Activated CD4-positive, alpha-beta T cell treated with anti-CD3 and anti-CD28 coated beads for 36 hours (primary cell): ENCODE measurements around the gene CFAP210. TPM values are rescaled to one million over a fixed set of nuclear protein-coding genes. Genes with fewer than 3 reads are reported as not detected.
"Not testable (repeated sequence)": the region's sequence is repeated elsewhere in the genome, so short reads cannot be mapped to it uniquely, and the experiment has no call there.

Source experiments
- ATAC-seq: fragments of 200-7000 bp; cut with Tn5 transposase; one replicate; pipeline ENCODE4 v1.10.0; 2021; ENCODE audit warnings: mild to moderate bottlenecking, moderate library complexity
- CTCF ChIA-PET: fragments of 350-600 bp; sonication (Branson Sonifier 250); formaldehyde crosslinking; loops from one replicate; lab custom pipeline; 2021; ENCODE audit warnings: antibody characterized with exemption; lab: Charles Lee
- POLR2A ChIA-PET: fragments of 350-600 bp; sonication (Branson Sonifier 250); formaldehyde crosslinking; loops from one replicate; lab custom pipeline; 2021; ENCODE audit warnings: antibody characterized with exemption, inconsistent platforms; lab: Charles Lee
- DNase-seq: peaks from one replicate; pipeline ENCODE4 v3.0.0-alpha.2; 2020
- H3K27ac Mint-ChIP-seq: one replicate; pipeline ENCODE4 v1.8.0; 2021; ENCODE audit warnings: mixed read lengths
- H3K27me3 Mint-ChIP-seq: one replicate; pipeline ENCODE4 v1.8.0; 2021; ENCODE audit warnings: mixed read lengths
- H3K36me3 Mint-ChIP-seq: one replicate; pipeline ENCODE4 v1.8.0; 2021; ENCODE audit warnings: low read depth, mixed read lengths
- H3K4me1 Mint-ChIP-seq: one replicate; pipeline ENCODE4 v1.8.0; 2021; ENCODE audit warnings: mixed read lengths
- H3K4me3 Mint-ChIP-seq: one replicate; pipeline ENCODE4 v1.8.0; 2021; ENCODE audit warnings: mild to moderate bottlenecking, moderate library complexity, mixed read lengths
- H3K9me3 Mint-ChIP-seq: one replicate; pipeline ENCODE4 v1.8.0; 2021; ENCODE audit warnings: low read depth, mixed read lengths
- intact Hi-C, 2 experiments: fragments of 100-400 bp; cut with DNase I in 1 of 2; cut with micrococcal nuclease in 1 of 2; formaldehyde crosslinking; loops; one replicate each; pipeline versions ENCODE4 v1.14.2 to v1.15.1; 2022 to 2024; cut with DNase I, micrococcal nuclease
- total RNA-seq, 2 experiments: library from RNA; stranded (reverse); gene quantifications; one replicate each; pipeline ENCODE4 v1.2.3, GENCODE V29; 2021

The CFAP210 gene
- total RNA-seq, 2 experiments from 2014 or later, result 0.23 TPM; not detected in 1

- ATAC-seq (no peak), DNase-seq (no peak)
- H3K4me3 Mint-ChIP-seq, result no peak overlapping the region
- CTCF ChIA-PET, result interaction anchor here (0.5 to 1.1 kb wide), 2 partner anchors 8 to 658 kb away, joined by 3 read pairs; no protein-coding TSS in a partner anchor
- intact Hi-C loops, result no loop called here
- no peaks in the 10 kb centered on the region for H3K36me3 Mint-ChIP-seq
- no peak overlapping the region for H3K27ac Mint-ChIP-seq
- H3K4me1 Mint-ChIP-seq, result no peaks in the 10 kb centered on the region
- H3K9me3 Mint-ChIP-seq, result no peaks in the 10 kb centered on the region
- POLR2A ChIA-PET, result no interaction called here
- H3K27me3 Mint-ChIP-seq, result no peaks in the 10 kb centered on the region
These were observed 17.7 kb upstream of the CFAP210 start for GRCh38 chr2:169711751-169712509.

- intact Hi-C loops, result no loop called here
- DNase-seq, result no peak
- ChIA-PET CTCF (no interaction called here), POLR2A (no interaction called here)
- Mint-ChIP-seq H3K9me3 (no peaks in the 10 kb centered on the region), H3K4me3 (no peak overlapping the region), H3K27ac (no peak overlapping the region), H3K27me3 (no peaks in the 10 kb centered on the region), H3K4me1 (no peaks in the 10 kb centered on the region), H3K36me3 (no peaks in the 10 kb centered on the region)
- no peak for ATAC-seq
These were observed 15.8 kb upstream of the CFAP210 start for GRCh38 chr2:169709981-169710380.

- Mint-ChIP-seq H3K9me3 (no peaks in the 10 kb centered on the region), H3K4me3 (no peak overlapping the region), H3K36me3 (no peaks in the 10 kb centered on the region), H3K27ac (no peak overlapping the region), H3K27me3 (no peaks in the 10 kb centered on the region), H3K4me1 (no peaks in the 10 kb centered on the region)
- CTCF ChIA-PET, result no interaction called here
- POLR2A ChIA-PET, result no interaction called here
- ATAC-seq (no peak), DNase-seq (no peak)
- intact Hi-C loops, result no loop called here
These were observed 15.1 kb upstream of the CFAP210 start for GRCh38 chr2:169709331-169709730.

GRCh38 chr2:169707626-169708025 lies 13.4 kb upstream of the CFAP210 start:
- CTCF ChIA-PET, result no interaction called here

GRCh38 chr2:169705927-169706326 lies 11.7 kb upstream of the CFAP210 start:
- Mint-ChIP-seq H3K36me3 (peaks cover 1% of the 10 kb centered on the region), H3K4me1 (no peaks in the 10 kb centered on the region), H3K4me3 (no peak overlapping the region), H3K27ac (no peak overlapping the region), H3K9me3 (no peaks in the 10 kb centered on the region), H3K27me3 (no peaks in the 10 kb centered on the region)
- ATAC-seq, result no peak
- POLR2A ChIA-PET, result no interaction called here
- CTCF ChIA-PET, result interaction anchor here (0.5 to 0.9 kb wide), 2 partner anchors 22 to 411 kb away, joined by 3 to 4 read pairs; no protein-coding TSS in a partner anchor
- intact Hi-C loops, result no loop called here
- no peak for DNase-seq

More at GRCh38 chr2:169707626-169708025, 13.4 kb upstream of the CFAP210 start:
- POLR2A ChIA-PET, result no interaction called here
- intact Hi-C loops, result no loop called here
- no peak overlapping the region for H3K4me3 Mint-ChIP-seq
- no peaks in the 10 kb centered on the region for H3K36me3 Mint-ChIP-seq
- ATAC-seq (no peak), DNase-seq (no peak)
- H3K27ac Mint-ChIP-seq, result no peak overlapping the region
- H3K27me3 Mint-ChIP-seq, result no peaks in the 10 kb centered on the region
- H3K9me3 Mint-ChIP-seq, result no peaks in the 10 kb centered on the region
- H3K4me1 Mint-ChIP-seq, result no peaks in the 10 kb centered on the region

GRCh38 chr2:169704160-169704708 lies 10.0 kb upstream of the CFAP210 start:
- no peaks in the 10 kb centered on the region for H3K4me1 Mint-ChIP-seq
- no peak overlapping the region for H3K27ac Mint-ChIP-seq
- ChIA-PET CTCF (interaction anchor here (1.6 kb wide), 1 partner anchor 8 kb away, joined by 3 read pairs; no protein-coding TSS in a partner anchor), POLR2A (no interaction called here)
- no peaks in the 10 kb centered on the region for H3K27me3 Mint-ChIP-seq
- DNase-seq (no peak), ATAC-seq (no peak)
- no peak overlapping the region for H3K4me3 Mint-ChIP-seq
- H3K36me3 Mint-ChIP-seq, result peaks cover 10% of the 10 kb centered on the region
- intact Hi-C loops, result no loop called here
- no peaks in the 10 kb centered on the region for H3K9me3 Mint-ChIP-seq

- POLR2A ChIA-PET, result no interaction called here
- ATAC-seq (no peak), DNase-seq (no peak)
- intact Hi-C loops, result no loop called here
- peaks cover 14% of the 10 kb centered on the region for H3K36me3 Mint-ChIP-seq
- H3K4me3 Mint-ChIP-seq, result no peak overlapping the region
- CTCF ChIA-PET, result interaction anchor here (0.8 to 1.6 kb wide), 4 partner anchors 9 to 172 kb away, joined by 3 to 4 read pairs (median 3); no protein-coding TSS in a partner anchor
- no peaks in the 10 kb centered on the region for H3K4me1 Mint-ChIP-seq
- H3K27ac Mint-ChIP-seq, result no peak overlapping the region
- no peaks in the 10 kb centered on the region for H3K9me3 Mint-ChIP-seq
- H3K27me3 Mint-ChIP-seq, result no peaks in the 10 kb centered on the region
These were observed 8.8 kb upstream of the CFAP210 start for GRCh38 chr2:169702996-169703395.

- DNase-seq, H3K27me3 Mint-ChIP-seq, H3K4me3 Mint-ChIP-seq, H3K27ac Mint-ChIP-seq, H3K4me1 Mint-ChIP-seq, H3K9me3 Mint-ChIP-seq, ATAC-seq, intact Hi-C loops: not testable (repeated sequence)
- ChIA-PET CTCF (interaction anchor here (1.0 to 1.3 kb wide), 4 partner anchors 9 to 133 kb away, joined by 3 to 7 read pairs (median 4); no protein-coding TSS in a partner anchor), POLR2A (interaction anchor here (0.6 kb wide), 1 partner anchor 8 kb away, joined by 3 read pairs; no protein-coding TSS in a partner anchor)
- peaks cover 23% of the 10 kb centered on the region for H3K36me3 Mint-ChIP-seq
These were observed 5.0 kb upstream of the CFAP210 start for GRCh38 chr2:169699173-169699572.

- Mint-ChIP-seq H3K4me3 (no peak overlapping the region), H3K9me3 (peaks cover 7% of the 10 kb centered on the region), H3K27ac (no peak overlapping the region), H3K4me1 (peaks cover 16% of the 10 kb centered on the region), H3K27me3 (no peaks in the 10 kb centered on the region), H3K36me3 (peaks cover 24% of the 10 kb centered on the region)
- intact Hi-C loops, result no loop called here
- ATAC-seq, result no peak
- POLR2A ChIA-PET, result interaction anchor here (0.7 kb wide), 1 partner anchor 14 kb away, joined by 6 read pairs; no protein-coding TSS in a partner anchor
- DNase-seq, result no peak
- CTCF ChIA-PET, result no interaction called here
These were observed 2.2 kb upstream of the CFAP210 start for GRCh38 chr2:169696381-169696780.

- POLR2A ChIA-PET, result no interaction called here
- H3K27ac Mint-ChIP-seq, result peak overlapping the region; percentile 87
- H3K9me3 Mint-ChIP-seq, result peaks cover 13% of the 10 kb centered on the region
- peaks cover 26% of the 10 kb centered on the region for H3K36me3 Mint-ChIP-seq
- intact Hi-C loops, result loop anchor here (1.0 to 5.0 kb wide), 10 partner anchors 12 to 1234 kb away; partner anchors contain the start of genes FASTKD1 (in 2 of the 2), PPIG (in 2 of the 2), BBS5 (in 1 of the 2) and GORASP2 (in 1 of the 2)
- peaks cover 16% of the 10 kb centered on the region for H3K4me1 Mint-ChIP-seq
- DNase-seq (no peak), ATAC-seq (no peak)
- CTCF ChIA-PET, result interaction anchor here (0.8 kb wide), 1 partner anchor 1231 kb away, joined by 3 read pairs; no protein-coding TSS in a partner anchor
- H3K27me3 Mint-ChIP-seq, result peaks cover 3% of the 10 kb centered on the region
- peak overlapping the region; percentile 84 for H3K4me3 Mint-ChIP-seq
These were observed 672 bp upstream of the CFAP210 start for GRCh38 chr2:169694894-169695260.

- no peak for DNase-seq
- POLR2A ChIA-PET, result interaction anchor here (0.7 kb wide), 1 partner anchor 10 kb away, joined by 4 read pairs; no protein-coding TSS in a partner anchor
- Mint-ChIP-seq H3K4me3 (peak overlapping the region; percentile 84), H3K4me1 (peaks cover 16% of the 10 kb centered on the region), H3K36me3 (peaks cover 18% of the 10 kb centered on the region), H3K27ac (no peak overlapping the region), H3K9me3 (peaks cover 20% of the 10 kb centered on the region), H3K27me3 (peaks cover 7% of the 10 kb centered on the region)
- no peak for ATAC-seq
- intact Hi-C loops, result loop anchor here in 1 of 2 experiments (5.0 kb wide), 1 partner anchor 216 kb away; the partner anchor contains the start of gene BBS5
- CTCF ChIA-PET, result interaction anchor here (1.3 to 1.7 kb wide), 3 partner anchors 10 to 25 kb away, joined by 3 to 6 read pairs (median 5); no protein-coding TSS in a partner anchor
These were observed 845 bp downstream of the CFAP210 start for GRCh38 chr2:169693360-169693759.
